ENCODE results near the gene IQGAP3. TPM values are rescaled to one million over a fixed set of nuclear protein-coding genes. Genes with fewer than 3 reads are reported as not detected.

The IQGAP3 gene
- total and polyA plus RNA-seq, 9 donors = 0.05 to 1.2 (median 0.30) TPM; not detected in 1

GRCh38 chr1:156528231-156528630 is 44.1 kb downstream of the IQGAP3 start:
- whole genome bisulfite sequencing, 3 donors = 88 to 91% (median 90%) methylated on average over 5 of the region's 5 CpGs
- intact Hi-C loops (cut with DNase I) = no loop called here

GRCh38 chr1:156527584-156527983 is 44.8 kb downstream of the IQGAP3 start:
- no peaks in the 10 kb centered on the region for H3K36me3 ChIP-seq
- H3K27ac ChIP-seq = no peak overlapping the region
- TF ChIP-seq EP300 (IDR thresholded peaks at IDR 0.05) (no peak), CTCF (IDR thresholded peaks at IDR 0.05) (no peak)
- no peak for DNase-seq
- intact Hi-C loops (cut with DNase I) = no loop called here
- peaks cover 1% of the 10 kb centered on the region for H3K4me1 ChIP-seq (ENCODE audit: insufficient read depth)
- WGBS, 3 donors = 89 to 94% (median 93%) methylated on average over 2 of the region's 2 CpGs
- no peaks in the 10 kb centered on the region for H3K27me3 ChIP-seq
- no peaks in the 10 kb centered on the region for H3K9me3 ChIP-seq
- no peak overlapping the region for H3K4me3 ChIP-seq

More at GRCh38 chr1:156528231-156528630, 44.1 kb downstream of the IQGAP3 start:
- Histone ChIP-seq H3K4me1 (ENCODE audit: insufficient read depth) (peaks cover 1% of the 10 kb centered on the region), H3K27me3 (no peaks in the 10 kb centered on the region), H3K4me3 (no peak overlapping the region), H3K9me3 (no peaks in the 10 kb centered on the region), H3K27ac (no peak overlapping the region), H3K36me3 (no peaks in the 10 kb centered on the region)
- DNase-seq = no peak
- no peak for TF ChIP-seq POLR2A (IDR thresholded peaks at IDR 0.05)
- no peak for TF ChIP-seq CTCF (IDR thresholded peaks at IDR 0.05)
- no peak for TF ChIP-seq EP300 (IDR thresholded peaks at IDR 0.05)

GRCh38 chr1:156525856-156526489 is 46.4 kb downstream of the IQGAP3 start:
- no peaks in the 10 kb centered on the region for H3K36me3 ChIP-seq
- peaks cover 1% of the 10 kb centered on the region for H3K4me1 ChIP-seq (ENCODE audit: insufficient read depth)
- intact Hi-C loops (cut with DNase I) = no loop called here
- 45 to 55% (median 45%) methylated on average over 2 of the region's 2 CpGs for WGBS, 3 donors
- TF ChIP-seq EP300 (IDR thresholded peaks at IDR 0.05) = no peak
- TF ChIP-seq CTCF (IDR thresholded peaks at IDR 0.05) = no peak
- TF ChIP-seq POLR2A (IDR thresholded peaks at IDR 0.05) = no peak
- no peaks in the 10 kb centered on the region for H3K27me3 ChIP-seq
- H3K4me3 ChIP-seq = no peak overlapping the region
- no peaks in the 10 kb centered on the region for H3K9me3 ChIP-seq
- no peak for DNase-seq
- H3K27ac ChIP-seq = no peak overlapping the region

GRCh38 chr1:156525071-156525501 is 47.3 kb downstream of the IQGAP3 start:
- Histone ChIP-seq H3K27ac (no peak overlapping the region), H3K9me3 (no peaks in the 10 kb centered on the region), H3K4me3 (no peak overlapping the region), H3K4me1 (ENCODE audit: insufficient read depth) (peaks cover 1% of the 10 kb centered on the region), H3K27me3 (no peaks in the 10 kb centered on the region), H3K36me3 (no peaks in the 10 kb centered on the region)
- whole genome bisulfite sequencing, 3 donors = 27 to 46% (median 39%) methylated on average over 6 of the region's 6 CpGs
- DNase-seq = no peak
- TF ChIP-seq POLR2A (IDR thresholded peaks at IDR 0.05) = no peak
- no peak for TF ChIP-seq CTCF (IDR thresholded peaks at IDR 0.05)
- intact Hi-C loops (cut with DNase I) = no loop called here

Measured in ovary (tissue), 9 donors.